Naive thymus-derived CD4-positive, alpha-beta T cell (primary cell): Measurements from ENCODE around the gene PPP4R1. TPM values are rescaled to one million over a fixed set of nuclear protein-coding genes. Genes with fewer than 3 reads are reported as not detected.

Experiments
- ATAC-seq: fragments of 150-1000 bp; cut with Tn5 transposase; 2 replicates; pipeline ENCODE4 v1.10.0; 2021; ENCODE audit warnings: mild to moderate bottlenecking, moderate library complexity
- CTCF ChIA-PET: fragments of 350-600 bp; sonication (Branson Sonifier 250); formaldehyde crosslinking; loops from one replicate; lab custom pipeline; 2021; ENCODE audit warnings: antibody characterized with exemption; lab: Charles Lee
- POLR2A ChIA-PET: fragments of 350-600 bp; sonication (Branson Sonifier 250); formaldehyde crosslinking; loops from one replicate; lab custom pipeline; 2021; ENCODE audit warnings: antibody characterized with exemption, inconsistent platforms; lab: Charles Lee
- DNase-seq, 9 donors: peaks; one replicate each; pipeline versions ENCODE4 v3.0.0 to v3.0.0-alpha.2; 2020 to 2022; ENCODE audit warnings: mixed read lengths in 1 of 9
- H3K27ac ChIP-seq: one replicate; pipeline ENCODE4 v1.7.0; 2013; ENCODE audit warnings: mild to moderate bottlenecking, low read depth, low read length, moderate library complexity
- H3K27me3 ChIP-seq, 2 donors: one replicate each; pipeline ENCODE4 v1.7.0; 2013; ENCODE audit warnings: low read length in 2 of 2, mild to moderate bottlenecking in 2 of 2, moderate library complexity in 2 of 2; ENCODE audit not compliant: control insufficient read depth in 2 of 2, insufficient read depth in 2 of 2
- H3K36me3 ChIP-seq, 3 experiments: 1 replicate in 2 of 3; 2 replicates in 1 of 3; pipeline ENCODE4 v1.7.0; 2013; ENCODE audit warnings: low read length in 3 of 3, mild to moderate bottlenecking in 3 of 3, moderate library complexity in 1 of 3; ENCODE audit not compliant: insufficient read depth in 3 of 3, control insufficient read depth in 2 of 3
- H3K4me1 ChIP-seq, 2 donors: one replicate each; pipeline ENCODE4 v1.7.0; 2013; ENCODE audit warnings: low read length in 2 of 2, mild to moderate bottlenecking in 2 of 2, moderate library complexity in 1 of 2; ENCODE audit not compliant: control insufficient read depth in 2 of 2, insufficient read depth in 2 of 2
- H3K4me3 ChIP-seq: 2 replicates; pipeline ENCODE4 v1.7.0; 2013; ENCODE audit warnings: mild to moderate bottlenecking, low read length
- H3K9me3 ChIP-seq, 3 experiments: 1 replicate in 2 of 3; 2 replicates in 1 of 3; pipeline ENCODE4 v1.7.0; 2013; ENCODE audit warnings: low read length in 3 of 3; ENCODE audit not compliant: control insufficient read depth in 2 of 3
- H3K27ac Mint-ChIP-seq, 9 donors: one replicate each; pipeline ENCODE4 v1.8.0; 2020 to 2022; ENCODE audit warnings: mixed read lengths in 9 of 9, mild to moderate bottlenecking in 8 of 9, moderate library complexity in 5 of 9, inconsistent platforms in 2 of 9
- H3K27me3 Mint-ChIP-seq, 5 donors: one replicate each; pipeline ENCODE4 v1.8.0; 2021 to 2022; ENCODE audit warnings: mixed read lengths in 5 of 5, mild to moderate bottlenecking in 1 of 5
- H3K36me3 Mint-ChIP-seq, 5 donors: one replicate each; pipeline ENCODE4 v1.8.0; 2020 to 2022; ENCODE audit warnings: mixed read lengths in 5 of 5, mild to moderate bottlenecking in 3 of 5, inconsistent platforms in 1 of 5
- H3K4me1 Mint-ChIP-seq, 7 donors: one replicate each; pipeline ENCODE4 v1.8.0; 2020 to 2022; ENCODE audit warnings: mixed read lengths in 7 of 7, mild to moderate bottlenecking in 3 of 7, inconsistent platforms in 1 of 7
- H3K4me3 Mint-ChIP-seq, 10 donors: one replicate each; pipeline ENCODE4 v1.8.0; 2020 to 2022; ENCODE audit warnings: mild to moderate bottlenecking in 10 of 10, mixed read lengths in 10 of 10, moderate library complexity in 6 of 10, inconsistent platforms in 2 of 10
- H3K9me3 Mint-ChIP-seq, 11 donors: one replicate each; pipeline ENCODE4 v1.8.0; 2020 to 2022; ENCODE audit warnings: mixed read lengths in 11 of 11, mild to moderate bottlenecking in 4 of 11, inconsistent platforms in 1 of 11, moderate library complexity in 1 of 11
- intact Hi-C, 2 donors: fragments of 100-400 bp; cut with micrococcal nuclease; formaldehyde crosslinking; loops; one replicate each; pipeline ENCODE4 v1.15.1; 2023
- polyA plus RNA-seq, 2 donors: library from polyadenylated mRNA; unstranded; fragments of 300-500 nt; fragmentation: Illumina TruSeq; gene quantifications; one replicate each; pipeline ENCODE4 v1.2.3, GENCODE V29; 2021
- total RNA-seq, 6 experiments: library from RNA in 5 of 6; stranded (reverse) in 5 of 6; gene quantifications; 1 replicate in 5 of 6; 2 replicates in 1 of 6; pipeline ENCODE4 v1.2.3 and lab custom pipeline; 2021 to 2026

Gene PPP4R1
- total and polyA plus RNA-seq, 7 experiments from 2014 or later, result 5.5 to 54.6 (median 36.7) TPM

- DNase-seq (no peak), ATAC-seq (no peak)
- intact Hi-C loops, result no loop called here
- H3K4me3 ChIP-seq, result no peak overlapping the region
- Mint-ChIP-seq H3K4me3 (no peak overlapping the region), H3K36me3 (peaks cover 9 to 71% (median 38%) of the 10 kb centered on the region in 5 donors), H3K27ac (no peak overlapping the region), H3K9me3 (peaks cover 0 to 2% (median 0%) of the 10 kb centered on the region in 11 donors), H3K27me3 (no peaks in the 10 kb centered on the region), H3K4me1 (no peaks in the 10 kb centered on the region)
- ChIA-PET CTCF (no interaction called here), POLR2A (no interaction called here)
- H3K36me3 ChIP-seq, result peaks cover 3 to 22% (median 11%) of the 10 kb centered on the region in 3 experiments
- H3K27me3 ChIP-seq, result no peaks in the 10 kb centered on the region
- H3K4me1 ChIP-seq, result no peaks in the 10 kb centered on the region
- no peaks in the 10 kb centered on the region for H3K9me3 ChIP-seq
- H3K27ac ChIP-seq, result no peak overlapping the region
Observed at GRCh38 chr18:9587924-9588323, 26.4 kb downstream of the PPP4R1 start.

GRCh38 chr18:9586814-9587213 is 27.5 kb downstream of the PPP4R1 start:
- Mint-ChIP-seq H3K27ac (no peak overlapping the region), H3K36me3 (peaks cover 14 to 76% (median 40%) of the 10 kb centered on the region in 5 donors)

GRCh38 chr18:9581667-9582066 is 32.7 kb downstream of the PPP4R1 start:
- Histone ChIP-seq H3K36me3 (peaks cover 4 to 24% (median 6%) of the 10 kb centered on the region in 3 experiments), H3K9me3 (peaks cover 0 to 4% (median 0%) of the 10 kb centered on the region in 3 experiments), H3K4me1 (no peaks in the 10 kb centered on the region), H3K27me3 (no peaks in the 10 kb centered on the region), H3K27ac (no peak overlapping the region), H3K4me3 (no peak overlapping the region)
- peaks cover 0 to 10% (median 4%) of the 10 kb centered on the region in 11 donors for H3K9me3 Mint-ChIP-seq
- no peaks in the 10 kb centered on the region for H3K27me3 Mint-ChIP-seq
- intact Hi-C loops, result no loop called here
- no peak overlapping the region for H3K4me3 Mint-ChIP-seq
- H3K27ac Mint-ChIP-seq, result no peak overlapping the region
- DNase-seq, result no peak
- H3K4me1 Mint-ChIP-seq, result no peaks in the 10 kb centered on the region
- ChIA-PET POLR2A (interaction anchor here (1.0 kb wide), 1 partner anchor 17 kb away, joined by 3 read pairs; no protein-coding TSS in a partner anchor), CTCF (no interaction called here)
- peaks cover 18 to 67% (median 45%) of the 10 kb centered on the region in 5 donors for H3K36me3 Mint-ChIP-seq
- no peak for ATAC-seq

More at GRCh38 chr18:9586814-9587213, 27.5 kb downstream of the PPP4R1 start:
- Histone ChIP-seq H3K9me3 (peaks cover 0 to 4% (median 0%) of the 10 kb centered on the region in 3 experiments), H3K36me3 (peaks cover 0 to 23% (median 11%) of the 10 kb centered on the region in 3 experiments), H3K4me1 (no peaks in the 10 kb centered on the region), H3K4me3 (no peak overlapping the region), H3K27ac (no peak overlapping the region), H3K27me3 (no peaks in the 10 kb centered on the region)
- POLR2A ChIA-PET, result no interaction called here
- H3K4me1 Mint-ChIP-seq, result no peaks in the 10 kb centered on the region
- intact Hi-C loops, result no loop called here
- peaks cover 0 to 7% (median 2%) of the 10 kb centered on the region in 11 donors for H3K9me3 Mint-ChIP-seq
- no peaks in the 10 kb centered on the region for H3K27me3 Mint-ChIP-seq
- H3K4me3 Mint-ChIP-seq, result no peak overlapping the region
- no peak for DNase-seq
- CTCF ChIA-PET, result no interaction called here
- no peak for ATAC-seq

- ChIA-PET CTCF (no interaction called here), POLR2A (no interaction called here)
- no peak overlapping the region for H3K4me3 ChIP-seq
- Mint-ChIP-seq H3K4me3 (no peak overlapping the region), H3K36me3 (peaks cover 12 to 48% (median 38%) of the 10 kb centered on the region in 5 donors), H3K4me1 (no peaks in the 10 kb centered on the region), H3K27me3 (no peaks in the 10 kb centered on the region), H3K27ac (no peak overlapping the region), H3K9me3 (peaks cover 0 to 10% (median 4%) of the 10 kb centered on the region in 11 donors)
- no peaks in the 10 kb centered on the region for H3K4me1 ChIP-seq
- peaks cover 0 to 4% (median 0%) of the 10 kb centered on the region in 3 experiments for H3K9me3 ChIP-seq
- H3K36me3 ChIP-seq, result peaks cover 0 to 30% (median 4%) of the 10 kb centered on the region in 3 experiments
- H3K27ac ChIP-seq, result no peak overlapping the region
- intact Hi-C loops, result no loop called here
- ATAC-seq (no peak), DNase-seq (no peak)
- H3K27me3 ChIP-seq, result no peaks in the 10 kb centered on the region
Observed at GRCh38 chr18:9578306-9578705, 36.1 kb downstream of the PPP4R1 start.

GRCh38 chr18:9577361-9577760 is 37.0 kb downstream of the PPP4R1 start:
- Histone ChIP-seq H3K36me3 (peaks cover 0 to 23% (median 4%) of the 10 kb centered on the region in 3 experiments), H3K27ac (no peak overlapping the region), H3K4me3 (no peak overlapping the region), H3K4me1 (no peaks in the 10 kb centered on the region), H3K9me3 (peaks cover 0 to under 1% (median 0%) of the 10 kb centered on the region in 3 experiments), H3K27me3 (no peaks in the 10 kb centered on the region)
- Mint-ChIP-seq H3K27me3 (no peaks in the 10 kb centered on the region), H3K4me1 (no peaks in the 10 kb centered on the region), H3K36me3 (peaks cover 10 to 38% (median 29%) of the 10 kb centered on the region in 5 donors), H3K27ac (no peak overlapping the region), H3K4me3 (no peak overlapping the region), H3K9me3 (peaks cover 0 to 8% (median 2%) of the 10 kb centered on the region in 11 donors)
- ATAC-seq (no peak), DNase-seq (no peak)
- POLR2A ChIA-PET, result no interaction called here
- intact Hi-C loops, result no loop called here
- CTCF ChIA-PET, result no interaction called here

- Histone ChIP-seq H3K9me3 (no peaks in the 10 kb centered on the region), H3K27me3 (no peaks in the 10 kb centered on the region), H3K27ac (no peak overlapping the region), H3K4me1 (no peaks in the 10 kb centered on the region), H3K36me3 (peaks cover 0 to 15% (median 4%) of the 10 kb centered on the region in 3 experiments), H3K4me3 (no peak overlapping the region)
- ATAC-seq, result peak; percentile 86
- intact Hi-C loops, result no loop called here
- peaks cover 6 to 33% (median 22%) of the 10 kb centered on the region in 5 donors for H3K36me3 Mint-ChIP-seq
- H3K9me3 Mint-ChIP-seq, result no peaks in the 10 kb centered on the region
- no peaks in the 10 kb centered on the region for H3K4me1 Mint-ChIP-seq
- H3K27ac Mint-ChIP-seq, result peak overlapping the region in 1 of 9 donors; percentile 54
- no peaks in the 10 kb centered on the region for H3K27me3 Mint-ChIP-seq
- CTCF ChIA-PET, result interaction anchor here (1.0 kb wide), 1 partner anchor 22 kb away, joined by 3 read pairs; no protein-coding TSS in a partner anchor
- no peak overlapping the region for H3K4me3 Mint-ChIP-seq
- POLR2A ChIA-PET, result no interaction called here
- DNase-seq, result peak in 2 of 9 donors; percentile 2
Observed at GRCh38 chr18:9575558-9575957, 38.8 kb downstream of the PPP4R1 start.
